ELR (cell line): ENCODE data around the gene SPPL2B.
"Not testable (repeated sequence)": the region's sequence is repeated elsewhere in the genome, so short reads cannot be mapped to it uniquely, and the experiment has no call there.

Source experiments
- DNase-seq: peaks from one replicate; pipeline ENCODE4 v3.0.0-alpha.2; 2015; ENCODE audit warnings: low read depth

The SPPL2B gene

GRCh38 chr19:2337329-2337707 is 8.8 kb downstream of the SPPL2B start:
- peak; percentile 26 for DNase-seq

GRCh38 chr19:2338055-2338615 is 9.7 kb downstream of the SPPL2B start:
- no peak for DNase-seq

GRCh38 chr19:2338751-2339643 is 10.5 kb downstream of the SPPL2B start:
- DNase-seq, result no peak

GRCh38 chr19:2339644-2340310 is 11.3 kb downstream of the SPPL2B start:
- DNase-seq, result no peak

GRCh38 chr19:2340496-2341243 is 12.2 kb downstream of the SPPL2B start:
- no peak for DNase-seq

- no peak for DNase-seq
These were observed 12.8 kb downstream of the SPPL2B start for GRCh38 chr19:2341244-2341751.

GRCh38 chr19:2341982-2342381 is 13.5 kb downstream of the SPPL2B start:
- DNase-seq, result no peak

- no peak for DNase-seq
These were observed 14.3 kb downstream of the SPPL2B start for GRCh38 chr19:2342656-2343288.

- DNase-seq, result no peak
These were observed 15.0 kb downstream of the SPPL2B start for GRCh38 chr19:2343289-2343982.

GRCh38 chr19:2344381-2344870 is 15.9 kb downstream of the SPPL2B start:
- no peak for DNase-seq

- no peak for DNase-seq
These were observed 16.6 kb downstream of the SPPL2B start for GRCh38 chr19:2345076-2345475.

GRCh38 chr19:2345794-2346663 is 17.5 kb downstream of the SPPL2B start:
- DNase-seq, result no peak

- not testable (repeated sequence) for DNase-seq
These were observed 21.3 kb downstream of the SPPL2B start for GRCh38 chr19:2349818-2350217.

- no peak for DNase-seq
These were observed 22.2 kb downstream of the SPPL2B start for GRCh38 chr19:2350656-2351055.

GRCh38 chr19:2351591-2351990 is 23.1 kb downstream of the SPPL2B start:
- DNase-seq, result no peak

GRCh38 chr19:2352121-2352520 is 23.6 kb downstream of the SPPL2B start:
- DNase-seq, result no peak

GRCh38 chr19:2353159-2353886 is 24.8 kb downstream of the SPPL2B start:
- no peak for DNase-seq

GRCh38 chr19:2353887-2354592 is 25.6 kb downstream of the SPPL2B start:
- no peak for DNase-seq

- no peak for DNase-seq
These were observed 26.2 kb downstream of the SPPL2B start for GRCh38 chr19:2354670-2355069.
